HepG2 (cell line): ENCODE measurements around the gene STK32C.

Experiments
- CBFB ChIP-seq: sonication (generic); formaldehyde crosslinking; IDR thresholded peaks from 2 replicates; pipeline ENCODE4 v1.4.0; 2020; ENCODE audit warnings: missing genetic modification reagents
- CREB1 ChIP-seq, 2 experiments: fragments of 450-650 bp in 1 of 2; IDR thresholded peaks; 2 replicates each; pipeline ENCODE4 v1.6.1; 2016 to 2017; ENCODE audit warnings: control low read depth in 1 of 2, mild to moderate bottlenecking in 1 of 2, missing compliant biosample characterization in 1 of 2, missing genetic modification characterization in 1 of 2
- MYC ChIP-seq: sonication (generic); formaldehyde crosslinking; IDR thresholded peaks from 2 replicates; pipeline ENCODE4 v1.9.0; 2021; ENCODE audit warnings: missing genetic modification reagents, borderline replicate concordance
- POLR2A ChIP-seq, 2 experiments: IDR thresholded peaks; 2 replicates each; pipeline ENCODE4 v1.6.1; 2011; ENCODE audit warnings: low read depth in 2 of 2, low read length in 2 of 2, mild to moderate bottlenecking in 1 of 2, moderate library complexity in 1 of 2; ENCODE audit not compliant: insufficient read depth in 1 of 2

GRCh38 chr10:132316133-132316532 is 8.4 kb upstream of the STK32C start:
- TF ChIP-seq CREB1 (IDR thresholded peaks at IDR 0.05): no peak
- no peak for TF ChIP-seq CREB1 (CRISPR knock-in tag; IDR thresholded peaks at IDR 0.05)
- no peak for TF ChIP-seq POLR2A (IDR thresholded peaks at IDR 0.05; ENCODE audit: insufficient read depth in 1 of 2, low read depth in 2 of 2, low read length in 2 of 2)
- no peak for TF ChIP-seq CBFB (CRISPR knock-in tag)
- TF ChIP-seq MYC (CRISPR knock-in tag): no peak
